Neural cell (in vitro differentiated cells): ENCODE measurements around the gene KMT5C. TPM values are rescaled to one million over a fixed set of nuclear protein-coding genes. Genes with fewer than 3 reads are reported as not detected.

Experiments used
- H2AFZ ChIP-seq: fragments of 200-600, 300-800 bp; sonication (generic), shearing (Covaris generic); 2 replicates; pipeline ENCODE4 v1.6.0; 2014; ENCODE audit warnings: low read depth, mild to moderate bottlenecking, antibody characterized with exemption, low read length, moderate library complexity
- H3F3A ChIP-seq: fragments of 200-600 bp; shearing (Covaris generic); 2 replicates; pipeline ENCODE4 v1.6.1; 2016; ENCODE audit warnings: mild to moderate bottlenecking, moderate library complexity, mixed read lengths, antibody characterized with exemption, low read length; ENCODE audit not compliant: insufficient read depth, poor library complexity, severe bottlenecking
- H3K27ac ChIP-seq: fragments of 200-600, 300-800 bp; sonication (generic), shearing (Covaris generic); 2 replicates; pipeline ENCODE4 v1.5.1; 2014; ENCODE audit warnings: mild to moderate bottlenecking, low read length, moderate library complexity
- H3K27me3 ChIP-seq: fragments of 300-800, 200-600 bp; sonication (generic), shearing (Covaris generic); 2 replicates; pipeline ENCODE4 v1.6.0; 2014; ENCODE audit warnings: mild to moderate bottlenecking, low read depth, low read length, moderate library complexity; ENCODE audit not compliant: insufficient read depth
- H3K36me3 ChIP-seq: fragments of 300-800, 200-600 bp; sonication (generic), shearing (Covaris generic); 2 replicates; pipeline ENCODE4 v1.5.1; 2014; ENCODE audit warnings: mild to moderate bottlenecking, antibody characterized with exemption, low read length, moderate library complexity; ENCODE audit not compliant: insufficient read depth
- H3K4me2 ChIP-seq: fragments of 300-800, 200-600 bp; sonication (generic), shearing (Covaris generic); 2 replicates; pipeline ENCODE4 v1.6.0; 2014; ENCODE audit warnings: mild to moderate bottlenecking, low read length
- H3K4me3 ChIP-seq: fragments of 300-800, 200-600 bp; sonication (generic), shearing (Covaris generic); 2 replicates; pipeline ENCODE4 v1.5.1; 2014; ENCODE audit warnings: mild to moderate bottlenecking, low read length, moderate library complexity
- H3K79me2 ChIP-seq: fragments of 200-600 bp; shearing (Covaris generic); replicated peaks from 2 replicates; pipeline ENCODE4 v1.6.0; 2014; ENCODE audit warnings: mild to moderate bottlenecking, low read length, moderate library complexity; ENCODE audit not compliant: insufficient read depth
- H3K9ac ChIP-seq: fragments of 300-800, 200-600 bp; sonication (generic), shearing (Covaris generic); 2 replicates; pipeline ENCODE4 v1.6.1; 2016; ENCODE audit warnings: mild to moderate bottlenecking, low read length, mixed read lengths
- H3K9me2 ChIP-seq: fragments of 200-600 bp; shearing (Covaris generic); 2 replicates; pipeline ENCODE4 v1.6.1; 2016; ENCODE audit warnings: mild to moderate bottlenecking, low read length, mixed read lengths; ENCODE audit not compliant: insufficient read depth
- H3K9me3 ChIP-seq: fragments of 200-600, 300-800 bp; sonication (generic), shearing (Covaris generic); 2 replicates; pipeline ENCODE4 v1.6.1; 2016; ENCODE audit warnings: mild to moderate bottlenecking, mixed run types, low read length, moderate library complexity, mixed read lengths
- H4K20me1 ChIP-seq: fragments of 200-600 bp; shearing (Covaris generic); 2 replicates; pipeline ENCODE4 v1.6.1; 2016; ENCODE audit warnings: mild to moderate bottlenecking, mixed run types; ENCODE audit not compliant: insufficient read depth
- EZH2 ChIP-seq: fragments of 200-600, 300-800 bp; shearing (Covaris generic), sonication (generic); IDR thresholded peaks from 2 replicates; pipeline ENCODE4 v1.6.1; 2014; ENCODE audit warnings: antibody characterized with exemption, low read length, borderline replicate concordance, mild to moderate bottlenecking; ENCODE audit not compliant: insufficient read depth, poor library complexity, severe bottlenecking
- MXI1 ChIP-seq: fragments of 450-650 bp; conservative IDR thresholded peaks from 2 replicates; pipeline ENCODE4 v1.6.1; 2014; ENCODE audit warnings: antibody characterized with exemption, mild to moderate bottlenecking; ENCODE audit not compliant: poor library complexity, severe bottlenecking
- POLR2AphosphoS5 ChIP-seq: IDR thresholded peaks from 2 replicates; pipeline ENCODE4 v1.6.1; 2012
- RAD21 ChIP-seq: fragments of 450-650 bp; conservative IDR thresholded peaks from 2 replicates; pipeline ENCODE4 v1.6.1; 2014; ENCODE audit warnings: antibody characterized with exemption, mild to moderate bottlenecking, moderate library complexity
- SMC3 ChIP-seq: fragments of 450-650 bp; conservative IDR thresholded peaks from 2 replicates; pipeline ENCODE4 v1.6.1; 2014; ENCODE audit warnings: antibody characterized with exemption, mild to moderate bottlenecking, moderate library complexity; ENCODE audit not compliant: poor library complexity
- TAF1 ChIP-seq: IDR thresholded peaks from 2 replicates; pipeline ENCODE4 v1.6.1; 2012; ENCODE audit warnings: low read depth
- polyA plus RNA-seq: library from polyadenylated mRNA; depleted of rRNA; stranded (reverse); fragments of >200 nt; gene quantifications from 2 replicates; pipeline ENCODE4 v1.2.3, GENCODE V29; 2014
- TF ChIP-seq, protein P1 (sequence below): IDR thresholded peaks from 2 replicates; pipeline ENCODE4 v1.6.1; 2012; ENCODE audit warnings: borderline replicate concordance
- TF ChIP-seq, protein P2 (sequence below): fragments of 450-650 bp; IDR thresholded peaks from 2 replicates; pipeline ENCODE4 v1.5.1; 2014; ENCODE audit warnings: antibody characterized with exemption, mild to moderate bottlenecking, moderate library complexity; ENCODE audit not compliant: poor library complexity, severe bottlenecking

Gene KMT5C
- polyA plus RNA-seq, 1 donor from 2014 or later: 50.9 TPM

DNA sequence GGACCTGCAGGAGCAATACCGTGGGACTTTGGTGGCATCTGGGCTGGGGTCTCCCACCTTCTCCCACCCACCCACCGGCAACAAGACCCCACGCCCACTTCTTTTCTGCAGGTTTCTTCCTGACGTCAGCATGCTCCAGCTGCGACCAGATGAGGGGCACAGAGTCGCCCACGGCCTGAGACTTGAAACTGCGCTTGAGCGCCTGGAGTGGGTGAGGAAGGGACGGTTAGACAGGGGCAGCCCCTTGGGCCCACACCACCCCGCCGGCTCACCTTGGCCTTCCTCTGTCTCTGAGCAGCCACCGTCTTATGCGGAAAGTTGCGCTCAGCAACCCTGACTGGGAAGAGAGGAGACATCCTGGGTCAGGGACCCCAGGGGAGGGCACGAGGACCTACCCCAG lies 21.2 kb downstream of the KMT5C start:
- TF ChIP-seq, protein P1, sequence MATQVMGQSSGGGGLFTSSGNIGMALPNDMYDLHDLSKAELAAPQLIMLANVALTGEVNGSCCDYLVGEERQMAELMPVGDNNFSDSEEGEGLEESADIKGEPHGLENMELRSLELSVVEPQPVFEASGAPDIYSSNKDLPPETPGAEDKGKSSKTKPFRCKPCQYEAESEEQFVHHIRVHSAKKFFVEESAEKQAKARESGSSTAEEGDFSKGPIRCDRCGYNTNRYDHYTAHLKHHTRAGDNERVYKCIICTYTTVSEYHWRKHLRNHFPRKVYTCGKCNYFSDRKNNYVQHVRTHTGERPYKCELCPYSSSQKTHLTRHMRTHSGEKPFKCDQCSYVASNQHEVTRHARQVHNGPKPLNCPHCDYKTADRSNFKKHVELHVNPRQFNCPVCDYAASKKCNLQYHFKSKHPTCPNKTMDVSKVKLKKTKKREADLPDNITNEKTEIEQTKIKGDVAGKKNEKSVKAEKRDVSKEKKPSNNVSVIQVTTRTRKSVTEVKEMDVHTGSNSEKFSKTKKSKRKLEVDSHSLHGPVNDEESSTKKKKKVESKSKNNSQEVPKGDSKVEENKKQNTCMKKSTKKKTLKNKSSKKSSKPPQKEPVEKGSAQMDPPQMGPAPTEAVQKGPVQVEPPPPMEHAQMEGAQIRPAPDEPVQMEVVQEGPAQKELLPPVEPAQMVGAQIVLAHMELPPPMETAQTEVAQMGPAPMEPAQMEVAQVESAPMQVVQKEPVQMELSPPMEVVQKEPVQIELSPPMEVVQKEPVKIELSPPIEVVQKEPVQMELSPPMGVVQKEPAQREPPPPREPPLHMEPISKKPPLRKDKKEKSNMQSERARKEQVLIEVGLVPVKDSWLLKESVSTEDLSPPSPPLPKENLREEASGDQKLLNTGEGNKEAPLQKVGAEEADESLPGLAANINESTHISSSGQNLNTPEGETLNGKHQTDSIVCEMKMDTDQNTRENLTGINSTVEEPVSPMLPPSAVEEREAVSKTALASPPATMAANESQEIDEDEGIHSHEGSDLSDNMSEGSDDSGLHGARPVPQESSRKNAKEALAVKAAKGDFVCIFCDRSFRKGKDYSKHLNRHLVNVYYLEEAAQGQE: no peak
- no peak for TF ChIP-seq EZH2
- no peak for TF ChIP-seq POLR2AphosphoS5
- H3K4me3 ChIP-seq: no peak overlapping the region

DNA sequence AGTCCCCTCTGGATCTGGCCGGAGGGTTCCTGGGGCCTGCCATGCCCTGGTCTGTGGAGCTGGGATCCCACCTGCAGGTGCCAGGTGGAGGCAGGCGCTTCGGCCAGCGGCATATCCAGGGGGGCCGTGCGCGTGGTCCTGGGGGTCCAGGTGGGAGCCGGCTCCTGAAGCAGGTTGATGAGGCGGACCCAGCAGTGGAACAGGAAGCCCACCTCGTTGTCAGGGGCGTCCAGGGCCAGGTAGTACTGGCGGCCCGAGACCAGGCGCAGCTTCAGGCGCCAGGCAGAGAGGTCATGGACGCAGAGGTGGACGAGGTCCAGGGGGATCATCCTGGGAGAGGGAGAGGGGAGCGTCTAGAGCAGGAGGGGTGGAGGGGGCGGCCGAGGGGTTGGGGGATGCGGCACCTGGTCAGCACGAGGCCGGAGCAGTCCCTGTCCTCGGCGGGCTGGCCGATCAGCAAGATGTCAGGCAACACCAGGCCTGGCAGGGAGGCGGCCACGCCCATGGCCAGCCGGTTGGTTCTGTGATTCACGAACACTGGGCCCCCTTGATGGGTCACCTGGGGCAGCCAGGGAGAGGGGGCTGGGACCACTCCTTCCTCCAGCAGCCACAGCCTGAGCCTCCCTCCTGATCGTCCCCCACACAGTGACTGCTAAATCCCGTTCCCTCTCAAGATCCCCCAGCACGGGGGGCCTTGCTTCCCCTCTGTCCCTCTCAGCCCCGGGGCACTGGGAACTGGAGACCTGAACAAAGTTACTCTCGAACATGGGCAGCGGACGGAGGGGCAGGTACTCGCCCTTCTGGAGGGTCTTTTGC lies 22.7 kb downstream of the KMT5C start:
- TF ChIP-seq MXI1: no peak
- no peak for TF ChIP-seq TAF1
- TF ChIP-seq, protein P2, sequence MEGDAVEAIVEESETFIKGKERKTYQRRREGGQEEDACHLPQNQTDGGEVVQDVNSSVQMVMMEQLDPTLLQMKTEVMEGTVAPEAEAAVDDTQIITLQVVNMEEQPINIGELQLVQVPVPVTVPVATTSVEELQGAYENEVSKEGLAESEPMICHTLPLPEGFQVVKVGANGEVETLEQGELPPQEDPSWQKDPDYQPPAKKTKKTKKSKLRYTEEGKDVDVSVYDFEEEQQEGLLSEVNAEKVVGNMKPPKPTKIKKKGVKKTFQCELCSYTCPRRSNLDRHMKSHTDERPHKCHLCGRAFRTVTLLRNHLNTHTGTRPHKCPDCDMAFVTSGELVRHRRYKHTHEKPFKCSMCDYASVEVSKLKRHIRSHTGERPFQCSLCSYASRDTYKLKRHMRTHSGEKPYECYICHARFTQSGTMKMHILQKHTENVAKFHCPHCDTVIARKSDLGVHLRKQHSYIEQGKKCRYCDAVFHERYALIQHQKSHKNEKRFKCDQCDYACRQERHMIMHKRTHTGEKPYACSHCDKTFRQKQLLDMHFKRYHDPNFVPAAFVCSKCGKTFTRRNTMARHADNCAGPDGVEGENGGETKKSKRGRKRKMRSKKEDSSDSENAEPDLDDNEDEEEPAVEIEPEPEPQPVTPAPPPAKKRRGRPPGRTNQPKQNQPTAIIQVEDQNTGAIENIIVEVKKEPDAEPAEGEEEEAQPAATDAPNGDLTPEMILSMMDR: no peak
- no peak for TF ChIP-seq EZH2
- no peak for TF ChIP-seq RAD21
- TF ChIP-seq, protein P1: no peak
- no peak for TF ChIP-seq SMC3
- Histone ChIP-seq H3K36me3 (no peaks in the 10 kb centered on the region), H3K9ac (no peak overlapping the region), H3F3A (no peaks in the 10 kb centered on the region), H3K79me2 (no peaks in the 10 kb centered on the region), H3K9me3 (no peaks in the 10 kb centered on the region), H4K20me1 (no peaks in the 10 kb centered on the region), H3K27ac (no peak overlapping the region), H3K9me2 (no peaks in the 10 kb centered on the region), H3K4me3 (no peak overlapping the region), H2AFZ (no peak overlapping the region), H3K4me2 (no peak overlapping the region), H3K27me3 (no peaks in the 10 kb centered on the region)

More for the DNA sequence above, 21.2 kb downstream of the KMT5C start:
- Histone ChIP-seq H3K4me2 (no peak overlapping the region), H3K79me2 (no peaks in the 10 kb centered on the region), H3K9me2 (no peaks in the 10 kb centered on the region), H3K36me3 (no peaks in the 10 kb centered on the region), H3K9me3 (no peaks in the 10 kb centered on the region), H3F3A (no peaks in the 10 kb centered on the region), H2AFZ (no peak overlapping the region), H4K20me1 (no peaks in the 10 kb centered on the region), H3K9ac (no peak overlapping the region), H3K27me3 (peaks cover 7% of the 10 kb centered on the region), H3K27ac (no peak overlapping the region)
